GM08714 (cell line): ENCODE measurements around the gene CFAP299.

Experiments used
- H3K4me3 ChIP-seq: fragments of 200-500 bp; sonication (Bioruptor generic); 2 replicates; pipeline ENCODE4 v1.5.1; 2014; ENCODE audit warnings: mild to moderate bottlenecking, low read length, inconsistent platforms
- ZNF274 ChIP-seq: IDR thresholded peaks from 2 replicates; pipeline ENCODE4 v1.6.1; 2012; ENCODE audit warnings: mild to moderate bottlenecking, low read depth, low read length

CFAP299 gene

DNA sequence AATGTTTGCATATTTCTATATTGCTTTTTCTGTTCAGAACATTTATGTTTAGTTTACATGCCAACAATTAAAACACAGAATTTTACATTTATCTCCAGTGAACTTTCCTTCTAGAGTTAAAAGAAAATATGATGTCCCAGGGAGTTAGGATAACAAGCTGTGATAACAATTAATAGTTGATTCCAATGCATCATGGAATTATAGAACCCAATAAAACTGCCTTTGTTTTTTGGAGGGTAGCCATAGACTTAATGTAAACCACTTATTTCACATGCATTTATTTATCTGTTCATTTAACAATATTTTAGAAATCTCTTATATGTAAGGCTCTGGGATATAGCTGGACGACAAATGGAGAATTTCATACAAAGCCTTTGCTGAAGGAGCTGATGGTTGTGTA is 180.0 kb downstream of the CFAP299 start:
- H3K4me3 ChIP-seq, result no peak overlapping the region

DNA sequence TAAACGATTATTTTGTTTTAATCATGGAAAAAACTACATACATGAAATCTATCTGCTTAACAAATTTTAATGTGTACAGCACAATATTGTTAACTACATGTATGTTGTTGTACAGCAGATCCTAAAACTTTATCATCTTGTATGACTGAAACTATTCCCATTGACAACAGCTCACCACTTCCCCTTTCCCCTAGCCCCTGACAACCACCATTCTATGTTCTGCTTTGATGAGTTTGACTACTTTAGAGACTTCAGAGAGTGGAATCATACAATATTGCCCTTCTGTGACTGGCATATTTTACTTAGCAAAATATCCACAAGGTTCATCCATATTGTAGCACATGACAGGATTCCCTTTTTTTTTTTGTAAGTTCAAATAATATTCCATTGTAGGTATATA is 185.9 kb downstream of the CFAP299 start:
- H3K4me3 ChIP-seq, result no peak overlapping the region
- TF ChIP-seq ZNF274, result no peak

More for the DNA sequence above, 180.0 kb downstream of the CFAP299 start:
- no peak for TF ChIP-seq ZNF274

DNA sequence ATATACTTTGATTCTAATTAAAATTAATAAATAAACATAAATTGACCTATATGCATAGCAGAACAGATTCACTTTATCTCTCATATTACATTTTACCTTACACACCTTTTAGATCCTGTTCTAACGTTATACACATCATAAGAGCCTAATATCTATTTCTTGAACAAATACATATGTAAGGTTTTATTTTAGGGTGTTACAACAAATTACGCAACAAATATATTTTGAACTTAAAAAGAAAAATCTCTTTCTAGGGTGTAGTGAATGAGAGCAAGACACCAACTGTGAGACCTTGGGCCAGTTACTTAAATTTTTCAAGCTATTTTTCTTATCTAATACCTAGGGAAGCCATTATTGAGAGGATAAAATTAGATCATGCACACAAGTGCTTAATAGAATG is 191.2 kb downstream of the CFAP299 start:
- no peak overlapping the region for H3K4me3 ChIP-seq
- no peak for TF ChIP-seq ZNF274

DNA sequence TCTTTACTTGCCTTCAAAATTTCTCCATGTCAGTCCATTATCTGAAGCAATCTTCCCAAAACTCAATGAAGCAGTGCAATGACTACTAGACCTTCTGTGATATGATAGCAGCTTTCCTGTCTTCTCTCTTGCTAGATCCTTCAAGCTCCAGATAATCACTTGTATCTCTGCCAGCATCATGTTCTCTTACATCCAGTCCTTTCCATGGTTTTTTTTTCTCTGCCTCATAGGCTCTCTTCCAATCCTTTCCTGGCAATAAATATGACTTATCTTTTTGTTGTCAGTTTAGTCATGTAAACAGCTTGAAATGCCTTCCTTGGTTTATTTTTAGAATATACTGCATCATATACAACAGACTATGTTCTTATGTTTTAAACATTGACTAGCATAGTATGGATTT is 193.5 kb downstream of the CFAP299 start:
- TF ChIP-seq ZNF274, result no peak
- H3K4me3 ChIP-seq, result no peak overlapping the region

DNA sequence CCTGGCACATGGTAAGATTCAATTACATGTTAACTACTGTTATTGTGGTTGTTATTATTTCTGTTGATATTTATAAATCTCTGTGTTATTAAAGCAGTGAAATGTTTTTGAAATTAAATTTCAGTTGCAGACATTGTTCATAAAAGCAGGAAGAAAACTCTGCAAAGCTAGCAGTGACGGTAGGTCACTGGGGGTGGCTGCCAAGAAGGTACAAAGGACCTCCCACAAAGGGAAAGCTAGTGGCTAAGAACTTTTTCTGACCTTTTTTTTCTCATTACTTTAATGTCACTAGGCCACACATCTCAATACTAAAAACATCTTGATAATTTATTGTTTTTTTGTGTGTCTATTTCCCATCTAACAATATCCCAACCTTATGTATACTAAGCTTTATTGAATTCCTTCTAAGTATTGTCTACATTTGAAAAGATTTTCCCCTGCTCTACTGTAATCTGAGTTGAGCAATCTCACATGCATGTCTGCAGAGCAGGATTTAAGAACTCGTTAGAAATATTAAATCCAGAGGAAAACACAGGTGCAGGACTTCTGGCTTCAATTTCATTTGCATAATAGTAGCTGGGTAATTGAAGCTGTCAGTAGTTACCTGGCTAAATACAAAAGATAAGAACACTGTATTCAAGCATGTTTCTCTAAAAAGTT is 197.3 kb downstream of the CFAP299 start:
- no peak overlapping the region for H3K4me3 ChIP-seq

DNA sequence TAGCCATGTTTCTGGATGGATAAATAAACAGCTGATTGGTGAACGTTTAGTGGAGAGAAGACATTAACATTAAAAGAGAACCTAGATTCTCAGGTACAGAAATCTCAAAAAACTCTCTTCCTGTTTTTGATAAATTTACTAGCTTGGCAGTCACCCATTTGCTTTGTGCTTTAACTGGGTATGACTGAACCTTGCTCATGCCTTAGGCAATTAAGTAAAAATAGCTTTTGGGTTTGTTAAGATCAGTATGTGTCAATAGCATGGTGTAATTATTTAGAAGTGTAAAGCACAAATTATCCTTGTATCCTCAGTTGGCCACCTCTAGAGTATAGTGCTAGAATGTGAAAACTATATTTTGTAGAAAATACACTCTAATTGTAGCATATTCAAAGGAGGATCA is 200.0 kb downstream of the CFAP299 start:
- TF ChIP-seq ZNF274, result no peak
- no peak overlapping the region for H3K4me3 ChIP-seq

More for the DNA sequence above, 197.3 kb downstream of the CFAP299 start:
- TF ChIP-seq ZNF274, result no peak

DNA sequence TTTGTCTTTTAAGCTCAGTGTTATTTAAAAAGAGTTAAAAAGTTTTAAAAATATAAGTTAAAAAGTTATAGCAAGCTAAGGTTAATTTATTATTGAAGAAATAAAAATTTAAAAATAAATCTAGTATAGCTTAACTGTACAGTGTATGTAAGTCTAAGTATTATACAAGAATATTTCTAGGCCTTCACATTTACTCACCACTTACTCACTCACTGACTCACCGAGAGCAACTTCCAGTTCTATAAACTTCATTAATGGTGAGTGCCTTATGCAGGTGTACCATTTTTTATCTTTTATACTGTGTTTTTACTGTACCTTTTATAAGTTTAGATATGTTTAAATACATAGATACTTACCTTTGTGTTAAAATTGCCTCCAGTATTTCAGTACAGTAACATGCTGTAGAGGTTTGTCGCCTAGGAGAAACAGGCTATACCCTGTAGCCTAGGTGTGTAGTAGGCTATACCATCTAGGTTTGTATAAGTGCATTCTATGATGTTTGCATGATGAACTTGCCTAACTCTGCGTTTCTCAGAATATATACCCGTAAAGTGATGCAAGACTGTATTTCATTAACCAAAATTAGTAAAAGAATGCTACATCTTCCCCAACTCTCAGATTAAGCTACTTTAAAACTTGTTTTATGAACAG is 202.9 kb downstream of the CFAP299 start:
- H3K4me3 ChIP-seq, result no peak overlapping the region
- no peak for TF ChIP-seq ZNF274

DNA sequence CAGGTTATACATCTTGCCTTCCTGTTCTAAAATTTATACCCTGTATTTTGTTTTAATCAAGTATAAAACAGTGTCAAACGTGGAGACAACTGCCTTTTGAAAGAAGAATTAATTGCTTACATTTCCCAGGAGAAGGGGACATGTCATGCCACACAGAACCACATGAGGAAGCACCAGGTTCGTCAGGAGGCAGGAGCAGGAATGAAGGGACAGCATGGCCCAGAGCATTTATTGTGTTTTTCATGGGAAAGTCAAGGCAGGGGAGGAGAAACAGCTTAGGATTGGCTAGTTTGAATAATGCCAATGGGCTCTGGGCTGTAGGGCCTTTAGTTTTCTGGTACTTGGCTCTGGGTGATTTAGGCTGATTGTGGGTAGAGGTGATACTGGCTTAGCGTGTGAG is 203.7 kb downstream of the CFAP299 start:
- no peak overlapping the region for H3K4me3 ChIP-seq
- TF ChIP-seq ZNF274, result no peak

DNA sequence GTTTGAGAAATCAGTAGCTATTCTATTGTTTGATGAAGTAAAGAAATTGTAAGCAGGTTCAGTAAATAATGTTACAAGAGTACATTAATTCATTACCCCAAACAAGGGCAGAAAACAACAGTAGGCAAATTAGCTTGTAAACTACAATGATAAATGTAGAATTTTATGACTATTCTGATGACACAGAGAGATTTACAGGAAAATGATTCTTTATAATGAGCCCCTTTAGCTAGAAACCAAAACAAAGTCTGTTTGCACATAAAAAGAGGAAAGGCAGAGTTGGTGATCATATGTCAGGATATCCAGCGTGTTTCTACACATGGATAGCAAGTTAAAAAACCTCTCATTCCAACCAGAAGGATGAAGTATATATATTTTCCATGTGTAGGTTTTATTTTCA is 204.8 kb downstream of the CFAP299 start:
- no peak for TF ChIP-seq ZNF274
- H3K4me3 ChIP-seq, result no peak overlapping the region

DNA sequence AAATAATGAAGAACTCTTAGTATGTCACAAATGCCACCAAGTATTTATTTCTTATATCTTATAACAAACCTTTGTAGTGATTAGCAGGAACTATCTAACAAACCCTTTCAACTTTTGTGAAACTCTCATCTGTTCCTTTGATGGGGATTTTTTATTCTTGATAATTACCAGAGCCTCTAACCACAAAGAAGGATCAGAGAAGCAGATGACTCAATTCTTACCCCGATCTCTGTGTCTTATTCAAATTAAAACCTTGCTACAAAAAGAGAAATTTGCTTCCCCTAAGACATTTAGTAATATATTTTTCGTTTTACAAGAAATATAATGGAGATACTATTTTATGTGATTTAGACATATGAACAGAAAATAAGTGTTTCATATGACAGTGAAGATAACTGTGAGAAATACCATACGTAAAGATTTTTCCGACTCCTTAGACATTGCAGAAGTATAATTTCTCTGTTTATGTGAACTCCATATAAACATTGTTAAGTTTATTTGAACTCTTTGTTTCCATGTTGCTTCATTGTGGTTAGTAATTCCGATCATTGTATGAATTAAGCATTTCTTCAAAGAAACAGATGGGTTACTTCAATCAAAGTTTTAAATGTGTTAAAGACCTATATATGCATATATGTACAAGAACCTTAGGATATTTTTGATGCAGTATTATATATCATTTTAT is 205.4 kb downstream of the CFAP299 start:
- TF ChIP-seq ZNF274, result no peak

DNA sequence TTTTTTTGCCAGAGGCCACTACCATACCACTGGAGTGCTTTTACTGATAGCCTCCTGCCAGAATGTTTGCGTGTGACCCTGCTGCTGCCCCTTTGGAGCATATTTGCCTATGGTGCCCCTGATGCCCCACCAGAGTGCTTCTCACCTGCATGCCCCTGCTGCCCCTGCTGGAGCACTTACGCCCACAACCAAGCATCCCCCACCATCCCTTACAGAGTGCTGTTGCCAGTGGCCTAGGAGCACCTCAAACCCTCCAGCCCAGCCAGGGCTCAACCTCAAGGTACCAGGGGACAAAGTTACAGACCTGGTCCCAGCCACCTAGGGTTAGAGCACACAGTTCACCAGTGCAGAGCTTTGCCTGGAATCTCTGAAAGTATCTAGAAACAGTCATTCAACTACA is 207.2 kb downstream of the CFAP299 start:
- no peak for TF ChIP-seq ZNF274
- no peak overlapping the region for H3K4me3 ChIP-seq

More for the DNA sequence above, 205.4 kb downstream of the CFAP299 start:
- H3K4me3 ChIP-seq, result no peak overlapping the region

DNA sequence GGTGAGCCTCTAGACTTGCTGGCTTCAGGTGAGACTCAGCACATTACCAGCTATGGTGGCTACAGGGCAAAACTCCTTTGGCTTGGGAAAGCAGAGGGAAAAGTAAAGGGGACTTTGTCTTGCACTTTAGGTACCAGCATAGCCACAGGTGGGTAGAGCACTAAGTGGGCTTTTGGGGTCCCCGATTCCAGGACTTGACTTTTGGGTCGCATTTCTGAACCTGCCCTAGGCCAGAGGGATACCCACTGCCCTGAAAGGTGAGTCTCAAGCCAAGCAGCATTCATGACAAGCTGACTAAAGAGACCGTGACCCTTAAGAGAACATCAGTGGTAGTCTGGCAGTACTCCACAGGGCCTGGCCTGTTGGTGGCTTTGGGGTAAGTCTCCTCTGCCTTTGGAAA is 224.8 kb downstream of the CFAP299 start:
- no peak for TF ChIP-seq ZNF274
- no peak overlapping the region for H3K4me3 ChIP-seq

DNA sequence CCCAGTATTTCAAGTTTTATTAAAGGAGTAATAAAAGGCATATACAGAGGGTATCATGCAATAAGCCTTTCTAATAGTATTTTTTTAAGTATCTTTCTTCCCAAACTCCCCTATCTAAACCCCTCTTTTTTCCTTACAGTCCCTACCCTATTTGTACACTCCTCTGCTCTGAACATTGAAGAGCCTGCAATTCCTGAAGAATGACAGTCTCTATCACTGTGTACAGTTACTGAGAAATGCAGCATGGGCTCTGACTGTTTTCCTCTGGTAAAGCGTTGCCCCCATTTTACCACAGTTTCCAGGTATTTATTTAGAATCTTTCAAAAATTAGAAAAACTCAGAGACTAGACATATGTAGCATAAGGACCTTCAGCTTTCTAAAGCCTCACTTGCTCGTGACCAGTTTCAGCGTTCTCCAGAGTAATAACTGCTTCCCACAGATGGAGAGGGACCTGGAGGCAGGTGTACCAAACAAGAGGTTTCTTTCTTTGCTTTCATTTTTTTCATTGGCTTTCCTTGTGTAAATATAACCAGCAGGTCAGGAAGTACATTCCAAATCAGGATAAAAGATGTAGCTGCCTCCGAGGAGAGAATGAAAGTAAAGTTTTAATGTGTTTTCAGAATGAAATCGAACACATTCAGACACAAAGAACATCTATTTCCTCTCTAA is 230.8 kb downstream of the CFAP299 start:
- no peak overlapping the region for H3K4me3 ChIP-seq
- TF ChIP-seq ZNF274, result no peak

DNA sequence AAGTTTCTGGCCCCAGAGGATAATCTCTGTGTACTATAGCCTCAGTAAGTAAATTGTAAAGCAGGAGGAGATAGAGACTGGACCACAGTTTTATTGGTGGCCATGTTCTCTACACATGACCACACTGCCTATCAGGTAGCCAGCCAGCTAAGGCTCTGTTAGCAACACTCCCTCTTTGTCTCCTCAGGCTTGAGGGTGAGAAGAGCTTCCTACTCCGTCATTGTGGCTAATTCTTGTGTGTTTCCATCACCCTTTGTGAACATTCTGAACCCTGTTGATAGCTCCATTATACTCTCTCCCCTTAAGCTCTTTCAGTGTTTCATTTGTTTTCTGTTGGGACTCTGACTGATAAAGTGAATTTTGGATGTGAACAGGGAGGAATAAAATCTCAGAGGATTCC is 233.4 kb downstream of the CFAP299 start:
- no peak overlapping the region for H3K4me3 ChIP-seq
- TF ChIP-seq ZNF274, result no peak
